ENCODE results near the gene PKNOX2.

PKNOX2 gene

DNA sequence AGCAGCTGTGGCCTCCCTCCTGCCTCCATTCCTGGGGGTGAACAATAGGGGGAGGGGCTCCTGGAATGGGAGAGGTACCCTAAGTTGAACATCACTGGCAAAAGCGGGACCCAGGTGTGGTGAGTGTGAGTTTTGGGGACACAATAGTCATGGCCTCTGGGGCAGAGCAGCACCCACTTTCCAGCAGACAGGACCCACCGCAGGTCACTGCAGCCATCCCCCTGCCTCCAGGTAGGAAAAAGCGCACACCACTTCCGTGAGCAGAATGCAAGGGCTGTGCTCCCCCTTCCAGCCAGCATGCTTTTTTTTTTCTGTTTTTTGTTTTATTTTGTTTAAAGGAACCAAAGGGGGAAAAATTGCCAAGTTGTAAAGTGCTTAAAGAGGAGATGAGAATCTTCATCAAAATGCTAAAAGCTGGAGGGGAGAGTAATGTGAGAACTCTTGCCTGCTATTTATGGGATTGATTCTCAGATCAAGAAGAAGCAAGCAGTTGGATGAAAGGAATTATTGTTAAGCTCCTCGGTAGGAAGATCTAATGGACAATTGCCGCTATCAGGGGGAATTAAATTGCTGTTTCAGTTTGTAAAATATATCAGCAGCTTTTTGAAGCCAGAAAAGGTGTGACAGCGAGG is 178.7 kb downstream of the PKNOX2 start:
- no peak overlapping the region for H3K4me3 ChIP-seq (ENCODE audit: low read depth, low read length)
- no peak for DNase-seq (ENCODE audit: low read depth)

DNA sequence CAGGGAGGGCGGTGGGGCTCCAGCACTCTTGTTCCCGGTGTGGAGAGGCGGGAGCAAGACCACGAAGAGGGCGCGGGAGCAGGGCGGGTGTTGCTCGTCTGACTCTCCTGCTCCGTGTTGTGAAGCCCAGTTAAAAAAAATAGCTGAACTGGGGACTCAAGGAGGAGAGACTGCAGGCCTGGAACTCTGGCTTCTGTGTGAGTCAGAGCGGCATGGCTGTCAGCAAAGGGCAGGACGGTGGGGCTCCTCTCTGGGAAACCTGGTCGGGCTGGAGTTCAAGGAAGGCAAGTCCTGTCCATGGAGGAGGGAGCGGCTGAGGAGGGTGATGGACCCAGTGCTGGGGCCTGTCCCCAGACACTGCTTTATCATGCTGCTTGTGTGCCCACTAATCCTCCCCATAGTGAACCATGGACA is 179.2 kb downstream of the PKNOX2 start:
- H3K4me3 ChIP-seq (ENCODE audit: low read depth, low read length): no peak overlapping the region
- peak; percentile 56 for DNase-seq (ENCODE audit: low read depth)

DNA sequence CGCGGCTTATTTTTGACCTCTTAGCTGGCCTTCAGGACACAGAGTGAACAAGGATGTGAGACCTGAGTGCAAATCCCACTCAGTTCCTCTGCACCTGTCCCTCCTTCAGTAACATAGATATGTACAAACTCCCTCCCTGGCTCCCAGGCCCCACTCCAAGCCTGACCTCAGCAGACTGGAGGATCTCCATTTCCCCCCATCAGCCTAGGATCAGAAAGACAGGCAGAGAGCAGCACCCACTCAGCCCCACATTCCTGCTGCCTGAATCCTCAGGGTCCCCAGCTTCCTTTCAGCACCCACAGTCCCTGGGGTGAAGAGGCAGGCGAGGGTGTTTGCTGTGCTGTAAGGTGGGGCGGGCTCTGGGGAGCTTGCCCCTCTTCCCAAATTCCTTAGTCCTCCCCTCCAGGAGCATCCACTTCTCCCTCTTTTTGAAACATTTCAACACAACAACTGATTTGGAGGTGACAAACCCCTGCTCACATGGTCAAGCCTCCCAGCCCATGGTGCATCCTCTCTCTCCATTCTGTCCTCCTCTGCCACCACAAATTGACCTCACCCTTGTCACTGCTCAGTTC is 180.4 kb downstream of the PKNOX2 start:
- H3K4me3 ChIP-seq (ENCODE audit: low read depth, low read length): no peak overlapping the region
- no peak for DNase-seq (ENCODE audit: low read depth)

DNA sequence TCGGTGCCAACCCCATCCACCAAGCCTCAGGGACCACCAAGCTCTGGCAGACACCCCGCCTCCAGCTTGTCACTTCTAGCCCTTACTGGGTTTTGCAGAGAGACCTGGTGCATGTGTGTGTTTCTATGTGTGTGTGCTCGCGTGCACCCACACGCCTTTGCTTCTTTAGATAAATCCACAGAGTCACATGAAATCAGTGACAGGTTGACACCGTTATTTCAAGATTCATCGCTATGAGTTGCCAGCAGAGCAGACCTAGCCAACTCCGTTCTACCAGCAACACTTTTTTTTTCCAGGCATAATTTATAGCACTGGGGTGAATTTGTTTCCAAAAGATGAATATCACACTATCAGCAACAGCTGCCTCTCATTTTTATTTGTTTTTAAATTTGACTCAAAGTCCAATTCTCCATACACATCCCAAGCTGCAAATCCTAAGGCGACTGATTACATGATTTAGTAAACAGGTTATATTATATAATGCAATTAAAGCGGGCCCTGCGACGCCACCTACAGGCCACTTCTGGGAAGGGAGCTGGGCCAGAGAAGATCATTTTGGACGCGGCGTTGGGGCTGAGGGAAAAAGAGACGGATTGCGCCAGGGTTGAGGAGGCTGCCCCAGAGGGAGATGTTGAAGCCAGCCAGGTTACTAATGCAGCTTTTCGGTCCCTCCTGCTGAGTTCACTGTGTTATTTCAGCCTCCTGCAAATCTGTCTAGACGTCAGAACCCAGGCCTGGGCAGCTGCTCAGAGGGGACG is 181.0 kb downstream of the PKNOX2 start:
- peak; percentile 97 for DNase-seq (ENCODE audit: low read depth)
- no peak overlapping the region for H3K4me3 ChIP-seq (ENCODE audit: low read depth, low read length)

GRCh38 chr11:125346179-125346530 is 181.6 kb downstream of the PKNOX2 start:
- DNase-seq (ENCODE audit: low read depth): no peak
- H3K4me3 ChIP-seq (ENCODE audit: low read depth, low read length): no peak overlapping the region

DNA sequence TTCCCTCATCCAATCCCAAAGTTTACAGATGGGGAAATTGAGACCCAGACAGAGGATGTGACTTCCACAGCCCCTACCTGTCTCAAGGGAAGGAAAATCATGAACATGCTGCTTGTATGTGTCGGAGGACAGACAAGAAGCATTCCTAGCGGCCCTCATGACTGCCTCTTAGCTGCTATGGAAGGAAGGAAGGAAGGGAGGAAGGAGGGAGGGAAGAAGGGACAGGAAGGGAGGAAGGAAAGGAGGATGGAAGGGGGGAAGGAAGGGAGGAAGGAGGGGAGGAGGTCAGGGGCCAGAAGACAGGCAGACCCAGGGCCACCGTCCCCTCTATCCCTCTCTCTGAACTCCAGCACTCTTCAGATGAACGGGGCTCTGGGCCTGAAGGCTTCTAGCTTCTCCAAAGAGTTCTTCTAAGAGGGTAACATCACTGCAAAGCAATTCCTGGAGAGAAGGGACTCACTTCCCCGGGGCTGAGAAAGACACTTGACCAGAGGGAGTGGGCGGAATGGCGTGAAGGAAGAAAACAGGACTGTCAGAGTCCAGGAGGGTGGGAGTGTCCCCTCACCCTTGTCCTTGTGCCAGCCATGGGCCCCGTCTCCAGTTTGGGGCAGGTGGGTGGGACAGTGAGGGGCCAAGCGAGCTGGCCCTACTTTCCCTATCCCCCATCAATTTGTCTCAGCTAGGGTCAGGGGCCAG is 182.2 kb downstream of the PKNOX2 start:
- DNase-seq (ENCODE audit: low read depth): no peak
- H3K4me3 ChIP-seq (ENCODE audit: low read depth, low read length): no peak overlapping the region

DNA sequence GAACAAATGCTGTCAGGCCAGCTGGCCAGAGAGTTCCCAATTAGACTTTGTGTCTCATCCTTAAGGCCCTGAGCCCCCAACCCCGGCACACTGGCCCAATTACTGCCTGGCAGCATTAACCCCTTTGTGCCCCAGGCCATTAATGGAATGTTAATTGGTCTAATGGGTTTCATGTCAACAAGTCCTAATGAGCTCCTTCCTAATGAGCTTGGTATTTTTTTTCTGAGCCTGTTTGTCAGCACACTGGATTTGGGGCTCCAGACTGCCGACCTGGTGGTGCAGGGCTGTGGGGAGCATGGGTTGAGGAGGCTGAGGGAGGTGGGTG is 182.7 kb downstream of the PKNOX2 start:
- no peak for DNase-seq (ENCODE audit: low read depth)
- H3K4me3 ChIP-seq (ENCODE audit: low read depth, low read length): no peak overlapping the region

- no peak overlapping the region for H3K4me3 ChIP-seq (ENCODE audit: low read depth, low read length)
- no peak for DNase-seq (ENCODE audit: low read depth)
Observed at GRCh38 chr11:125348141-125348651, 183.6 kb downstream of the PKNOX2 start.

GRCh38 chr11:125348674-125349309 is 184.2 kb downstream of the PKNOX2 start:
- no peak for DNase-seq (ENCODE audit: low read depth)
- H3K4me3 ChIP-seq (ENCODE audit: low read depth, low read length): no peak overlapping the region

DNA sequence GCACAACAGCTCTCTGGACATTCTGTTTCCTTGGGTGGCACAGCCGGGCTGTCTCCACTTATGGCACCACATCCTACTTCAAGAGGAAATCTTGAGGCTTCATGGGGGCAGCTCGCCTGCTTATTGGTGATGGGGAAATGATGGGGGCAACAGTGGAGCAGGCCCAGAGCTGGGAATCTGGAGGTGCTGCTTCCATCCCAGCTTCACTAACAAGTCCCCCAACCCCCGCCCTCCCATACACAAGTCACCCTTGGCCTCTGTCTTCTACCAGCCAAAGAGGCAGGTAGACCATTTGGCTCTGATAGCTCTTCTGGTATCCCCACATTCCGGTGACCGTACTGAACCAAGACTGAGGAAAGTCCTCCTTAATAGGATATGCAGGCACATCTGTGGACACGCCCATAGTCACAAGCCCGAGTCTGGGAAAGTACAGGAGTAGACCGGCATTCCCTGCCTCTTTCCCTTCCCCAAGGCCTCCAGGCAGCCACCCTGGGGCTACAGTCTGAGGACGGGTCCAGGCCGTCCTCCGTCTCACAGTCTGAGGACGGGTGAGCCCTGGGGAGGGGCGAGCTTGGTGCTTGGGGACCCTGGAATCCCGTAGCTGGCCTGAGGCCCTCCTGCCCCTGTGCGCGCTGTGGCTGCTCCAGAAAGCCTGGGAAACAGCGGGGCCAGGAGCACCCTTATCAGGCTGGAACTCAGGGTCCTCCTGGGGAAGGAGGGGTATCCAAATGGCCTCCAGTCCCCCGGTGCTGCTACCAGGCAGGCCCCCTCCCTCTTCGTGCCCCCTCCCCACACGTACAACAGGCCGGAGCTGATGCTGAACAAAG is 185.9 kb downstream of the PKNOX2 start:
- no peak for DNase-seq (ENCODE audit: low read depth)
- H3K4me3 ChIP-seq (ENCODE audit: low read depth, low read length): no peak overlapping the region

DNA sequence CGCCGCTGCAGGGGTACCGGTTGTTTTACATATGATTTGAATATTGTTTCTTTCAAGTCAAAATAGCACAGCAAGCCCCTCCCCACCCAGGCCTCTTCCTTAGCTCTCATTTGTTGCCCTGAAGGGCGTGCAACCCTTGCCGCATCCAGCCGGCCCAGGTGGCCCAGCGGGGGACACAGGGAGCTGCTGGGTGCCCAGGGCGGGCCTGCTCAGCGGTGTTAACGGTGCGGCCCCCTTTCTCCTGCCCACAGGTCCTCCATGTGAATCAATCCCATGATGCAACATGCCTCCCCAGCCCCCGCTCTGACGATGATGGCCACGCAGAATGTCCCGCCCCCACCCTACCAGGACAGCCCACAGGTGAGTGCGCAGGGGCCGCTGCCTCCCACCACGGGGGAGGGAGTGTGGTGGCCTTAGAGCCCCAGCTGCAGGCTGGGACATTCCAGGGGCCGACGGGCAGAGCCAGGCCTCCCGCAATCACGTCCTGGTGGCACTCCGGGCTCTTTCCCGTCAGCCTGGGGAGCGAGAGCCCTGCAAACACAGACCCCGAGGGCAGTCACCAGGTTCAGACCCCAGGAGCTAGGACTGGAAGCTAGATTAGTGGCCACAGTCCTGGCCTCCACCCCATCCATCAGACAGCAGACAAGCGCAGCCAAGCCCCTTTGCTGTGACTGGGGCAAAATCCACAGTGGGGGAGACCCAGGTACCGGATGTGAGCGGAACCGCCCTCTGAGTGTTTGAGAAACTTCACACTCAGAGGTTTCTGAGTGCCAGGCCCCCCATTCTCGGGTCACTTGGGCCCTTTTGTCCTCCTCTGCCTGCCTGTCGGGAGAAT is 186.7 kb downstream of the PKNOX2 start:
- H3K4me3 ChIP-seq (ENCODE audit: low read depth, low read length): no peak overlapping the region
- DNase-seq (ENCODE audit: low read depth): no peak

DNA sequence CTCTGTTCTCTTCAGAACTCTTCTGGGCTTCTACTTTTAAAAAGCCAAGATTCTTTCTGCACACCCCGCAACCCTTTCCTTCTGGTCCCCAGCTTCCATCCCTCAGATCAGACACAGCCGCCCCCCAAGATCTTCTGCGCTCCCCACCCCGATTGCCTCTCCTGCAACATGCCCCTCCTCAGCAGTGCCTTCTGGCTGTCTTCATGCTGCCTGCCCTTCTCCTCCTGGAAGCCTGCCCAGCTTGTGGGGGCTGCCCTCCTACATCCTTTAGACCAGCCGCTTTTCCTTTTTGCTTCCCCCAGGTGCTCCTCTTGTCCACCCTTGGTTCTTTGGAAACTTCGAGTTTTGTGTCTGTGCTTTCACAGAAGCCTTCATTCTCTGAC is 187.3 kb downstream of the PKNOX2 start:
- no peak for DNase-seq (ENCODE audit: low read depth)
- H3K4me3 ChIP-seq (ENCODE audit: low read depth, low read length): no peak overlapping the region

- DNase-seq (ENCODE audit: low read depth): no peak
- H3K4me3 ChIP-seq (ENCODE audit: low read depth, low read length): no peak overlapping the region
Observed at GRCh38 chr11:125356797-125357196, 192.2 kb downstream of the PKNOX2 start.

GRCh38 chr11:125357551-125357950 is 193.0 kb downstream of the PKNOX2 start:
- no peak overlapping the region for H3K4me3 ChIP-seq (ENCODE audit: low read depth, low read length)
- no peak for DNase-seq (ENCODE audit: low read depth)

GRCh38 chr11:125358254-125358840 is 193.8 kb downstream of the PKNOX2 start:
- no peak for DNase-seq (ENCODE audit: low read depth)

GRCh38 chr11:125359130-125359529 is 194.6 kb downstream of the PKNOX2 start:
- no peak overlapping the region for H3K4me3 ChIP-seq (ENCODE audit: low read depth, low read length)
- no peak for DNase-seq (ENCODE audit: low read depth)

More at GRCh38 chr11:125358254-125358840, 193.8 kb downstream of the PKNOX2 start:
- no peak overlapping the region for H3K4me3 ChIP-seq (ENCODE audit: low read depth, low read length)

- DNase-seq (ENCODE audit: low read depth): no peak
- no peak overlapping the region for H3K4me3 ChIP-seq (ENCODE audit: low read depth, low read length)
Observed at GRCh38 chr11:125360066-125360465, 195.5 kb downstream of the PKNOX2 start.
